ENCODE results near the gene COL1A1. TPM values are rescaled to one million over a fixed set of nuclear protein-coding genes. Genes with fewer than 3 reads are reported as not detected.

COL1A1 gene
- polyA plus RNA-seq, 1 of the 3 experiments (the other 2 are of a cell fraction) = 1,461 TPM

- peak overlapping the region; percentile 93 for H3K4me2 ChIP-seq
- H3K9me3 ChIP-seq = no peaks in the 10 kb centered on the region
- ChIA-PET POLR2A (interaction anchor here (0.7 to 1.3 kb wide), 7 partner anchors 12 to 78 kb away, joined by 3 to 6 read pairs (median 3); no protein-coding TSS in a partner anchor), CTCF (interaction anchor here (0.9 to 25.6 kb wide), 10 partner anchors 8 to 78 kb away, joined by 3 to 2150 read pairs (median 5); partner anchors contain the start of genes COL1A1, PPP1R9B, SGCA and TMEM92)
- no peak overlapping the region for H2AFZ ChIP-seq (ENCODE audit: low read depth)
- no peaks in the 10 kb centered on the region for H3K27me3 ChIP-seq (ENCODE audit: insufficient read depth)
- WGBS (ENCODE audit: low lambda C conversion rate) = 35% methylated on average over 15 of the region's 16 CpGs
- peak overlapping the region; percentile 97 for H3K9ac ChIP-seq
- no peaks in the 10 kb centered on the region for H4K20me1 ChIP-seq (ENCODE audit: insufficient read depth)
- no peaks in the 10 kb centered on the region for H3K36me3 ChIP-seq (replicated peaks in 1 of 2; ENCODE audit: control insufficient read depth in 1 of 2, insufficient read depth in 2 of 2, low read length in 1 of 2)
- no peaks in the 10 kb centered on the region; the same call in 1 of the 2 replicates for H3K79me2 ChIP-seq (ENCODE audit: insufficient read depth)
- no peaks in the 10 kb centered on the region for H3K9me2 ChIP-seq
- DNase-seq = peak; percentile 96
- peaks cover 65 to 66% of the 10 kb centered on the region in 2 experiments for H3K4me1 ChIP-seq (ENCODE audit: control insufficient read depth in 1 of 2, insufficient read depth in 2 of 2, low read depth in 1 of 2, low read length in 1 of 2)
- peak overlapping the region; percentile 97 to 100 for H3K27ac ChIP-seq (ENCODE audit: low read depth in 2 of 2, low read length in 1 of 2)
- peak overlapping the region; percentile 15 to 56; a peak in 3 of 4 replicates for H3K4me3 ChIP-seq (ENCODE audit: low read depth in 2 of 2, low read length in 1 of 2)
- H3F3A ChIP-seq (replicated peaks; ENCODE audit: insufficient read depth) = peaks cover 43% of the 10 kb centered on the region
- TF ChIP-seq USF1 (IDR thresholded peaks at IDR 0.05; ENCODE audit: borderline replicate concordance, low read depth) (peak; percentile 80), CHD2 (IDR thresholded peaks at IDR 0.05; ENCODE audit: low read length, partially characterized antibody) (peak; percentile 96), ELF1 (IDR thresholded peaks at IDR 0.05) (no peak), SIN3A (IDR thresholded peaks at IDR 0.05; ENCODE audit: borderline replicate concordance, low read depth, low read length) (peak; percentile 98), MEF2A (IDR thresholded peaks at IDR 0.05; ENCODE audit: borderline replicate concordance, low read depth) (no peak), TCF12 (IDR thresholded peaks at IDR 0.05) (peak; percentile 100), NRF1 (IDR thresholded peaks at IDR 0.05; ENCODE audit: low read depth, low read length) (no peak), REST (IDR thresholded peaks at IDR 0.05; ENCODE audit: low read depth, low read length) (peak; percentile 68), ZBTB33 (IDR thresholded peaks at IDR 0.05; ENCODE audit: borderline replicate concordance, low read depth) (no peak), TEAD4 (IDR thresholded peaks at IDR 0.05; ENCODE audit: borderline replicate concordance, insufficient read depth) (peak; percentile 95), RAD21 (IDR thresholded peaks at IDR 0.05; ENCODE audit: low read length) (0 out of 2 replicates have a peak, but pooled peaks have one; percentile 9), RXRA (IDR thresholded peaks at IDR 0.05; ENCODE audit: borderline replicate concordance, low read depth) (peak; percentile 92; the same call in 1 of the 2 replicates), FOSL2 (IDR thresholded peaks at IDR 0.05; ENCODE audit: borderline replicate concordance, low read depth) (no peak; the same call in 1 of the 2 replicates), PBX3 (IDR thresholded peaks at IDR 0.05) (peak; percentile 96), MXI1 (IDR thresholded peaks at IDR 0.05; ENCODE audit: low read depth, low read length) (peak; percentile 97; the same call in 1 of the 2 replicates), YY1 (IDR thresholded peaks at IDR 0.05; ENCODE audit: low read depth) (no peak), GABPA (IDR thresholded peaks at IDR 0.05; ENCODE audit: low read depth) (peak; percentile 31; the same call in 1 of the 2 replicates), RCOR1 (IDR thresholded peaks at IDR 0.05; ENCODE audit: low read length) (peak; percentile 78; the same call in 1 of the 2 replicates), FOXJ3 (CRISPR knock-in tag; IDR thresholded peaks at IDR 0.05) (no peak), NFIC (IDR thresholded peaks at IDR 0.05; ENCODE audit: borderline replicate concordance) (peak; percentile 74; the same call in 1 of the 2 replicates), FOXM1 (IDR thresholded peaks at IDR 0.05; ENCODE audit: low read depth) (peak; percentile 73; the same call in 1 of the 2 replicates), TAF1 (IDR thresholded peaks at IDR 0.05; ENCODE audit: borderline replicate concordance, low read depth, low read length) (peak; percentile 85), POLR2AphosphoS5 (IDR thresholded peaks at IDR 0.05; ENCODE audit: low read depth, low read length) (peak; percentile 94), JUND (IDR thresholded peaks at IDR 0.05) (peak; percentile 19; the same call in 1 of the 2 replicates), EP300 (IDR thresholded peaks at IDR 0.05; ENCODE audit: borderline replicate concordance in 1 of 2, low read depth in 1 of 2, low read length in 1 of 2) (peak; percentile 90 to 91; a peak in 3 of 4 replicates)
Observed at GRCh38 chr17:50209472-50210239, 8.2 kb upstream of the COL1A1 start.
